Ammon's horn (tissue), 1 donor: ENCODE data around the gene ADAMTS15.

Experiments
- DNase-seq: peaks from one replicate; pipeline ENCODE4 v3.0.0-alpha.2; 2016; ENCODE audit warnings: low spot score

The ADAMTS15 gene

GRCh38 chr11:130416906-130417305 lies 31.5 kb upstream of the ADAMTS15 start:
- DNase-seq: no peak

- DNase-seq: peak; percentile 85
Observed at GRCh38 chr11:130418210-130418609, 30.2 kb upstream of the ADAMTS15 start.

- no peak for DNase-seq
Observed at GRCh38 chr11:130418756-130419155, 29.7 kb upstream of the ADAMTS15 start.

GRCh38 chr11:130420478-130421198 lies 27.8 kb upstream of the ADAMTS15 start:
- DNase-seq: no peak

- DNase-seq: no peak
Observed at GRCh38 chr11:130421199-130421585, 27.3 kb upstream of the ADAMTS15 start.

- DNase-seq: no peak
Observed at GRCh38 chr11:130421697-130422096, 26.7 kb upstream of the ADAMTS15 start.

GRCh38 chr11:130422251-130422995 lies 26.0 kb upstream of the ADAMTS15 start:
- DNase-seq: no peak

GRCh38 chr11:130423541-130424142 lies 24.8 kb upstream of the ADAMTS15 start:
- no peak for DNase-seq

- DNase-seq: no peak
Observed at GRCh38 chr11:130424613-130425140, 23.8 kb upstream of the ADAMTS15 start.

- DNase-seq: no peak
Observed at GRCh38 chr11:130425156-130425555, 23.3 kb upstream of the ADAMTS15 start.

- DNase-seq: peak; percentile 66
Observed at GRCh38 chr11:130426223-130426836, 22.1 kb upstream of the ADAMTS15 start.

- no peak for DNase-seq
Observed at GRCh38 chr11:130426837-130427341, 21.6 kb upstream of the ADAMTS15 start.

- DNase-seq: peak; percentile 71
Observed at GRCh38 chr11:130427581-130428315, 20.7 kb upstream of the ADAMTS15 start.

- DNase-seq: no peak
Observed at GRCh38 chr11:130428316-130429119, 19.9 kb upstream of the ADAMTS15 start, which contains the start of gene ADAMTS8. Gene ADAMTS8 (minus strand): TSS chr11:130428609. CDS start chr11:130428286, 323 bp downstream.

GRCh38 chr11:130429120-130429681 lies 19.2 kb upstream of the ADAMTS15 start:
- no peak for DNase-seq

- DNase-seq: no peak
Observed at GRCh38 chr11:130429983-130430382, 18.5 kb upstream of the ADAMTS15 start.

GRCh38 chr11:130431331-130431773 lies 17.1 kb upstream of the ADAMTS15 start:
- peak; percentile 84 for DNase-seq

GRCh38 chr11:130431801-130432200 lies 16.6 kb upstream of the ADAMTS15 start:
- DNase-seq: no peak

GRCh38 chr11:130433357-130433756 lies 15.1 kb upstream of the ADAMTS15 start:
- DNase-seq: no peak
